ENCODE data around the gene OR2G2.

GRCh38 chr1:247552231-247552630, 35.9 kb upstream of the OR2G2 start:
- TF ChIP-seq, protein P1, sequence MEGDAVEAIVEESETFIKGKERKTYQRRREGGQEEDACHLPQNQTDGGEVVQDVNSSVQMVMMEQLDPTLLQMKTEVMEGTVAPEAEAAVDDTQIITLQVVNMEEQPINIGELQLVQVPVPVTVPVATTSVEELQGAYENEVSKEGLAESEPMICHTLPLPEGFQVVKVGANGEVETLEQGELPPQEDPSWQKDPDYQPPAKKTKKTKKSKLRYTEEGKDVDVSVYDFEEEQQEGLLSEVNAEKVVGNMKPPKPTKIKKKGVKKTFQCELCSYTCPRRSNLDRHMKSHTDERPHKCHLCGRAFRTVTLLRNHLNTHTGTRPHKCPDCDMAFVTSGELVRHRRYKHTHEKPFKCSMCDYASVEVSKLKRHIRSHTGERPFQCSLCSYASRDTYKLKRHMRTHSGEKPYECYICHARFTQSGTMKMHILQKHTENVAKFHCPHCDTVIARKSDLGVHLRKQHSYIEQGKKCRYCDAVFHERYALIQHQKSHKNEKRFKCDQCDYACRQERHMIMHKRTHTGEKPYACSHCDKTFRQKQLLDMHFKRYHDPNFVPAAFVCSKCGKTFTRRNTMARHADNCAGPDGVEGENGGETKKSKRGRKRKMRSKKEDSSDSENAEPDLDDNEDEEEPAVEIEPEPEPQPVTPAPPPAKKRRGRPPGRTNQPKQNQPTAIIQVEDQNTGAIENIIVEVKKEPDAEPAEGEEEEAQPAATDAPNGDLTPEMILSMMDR (IDR thresholded peaks at IDR 0.05), result no peak
- TF ChIP-seq ZFX (IDR thresholded peaks at IDR 0.05; ENCODE audit: borderline replicate concordance), result no peak
